GM18519 (cell line): ENCODE measurements around the gene S100A8.

Experiments
- ATAC-seq: cut with Tn5 transposase; IDR thresholded peaks from one replicate; pipeline ENCODE4 v1.9.1; 2021; ENCODE audit warnings: mild to moderate bottlenecking, moderate library complexity; ENCODE audit not compliant: unreplicated experiment, low FRiP score

S100A8 gene

GRCh38 chr1:153393926-153394325 lies 3.1 kb upstream of the S100A8 start:
- no peak for ATAC-seq

- no peak for ATAC-seq
Measured at GRCh38 chr1:153392822-153393221, 1.9 kb upstream of the S100A8 start.

GRCh38 chr1:153392258-153392657 lies 1.4 kb upstream of the S100A8 start:
- no peak for ATAC-seq

- no peak for ATAC-seq
Measured at GRCh38 chr1:153389973-153390879, 647 bp downstream of the S100A8 start.

- no peak for ATAC-seq
Measured at GRCh38 chr1:153389401-153389800, 1.5 kb downstream of the S100A8 start.

GRCh38 chr1:153387785-153388184 lies 3.1 kb downstream of the S100A8 start:
- no peak for ATAC-seq

- no peak for ATAC-seq
Measured at GRCh38 chr1:153387001-153387400, 3.9 kb downstream of the S100A8 start.

- ATAC-seq = no peak
Measured at GRCh38 chr1:153386500-153386901, 4.4 kb downstream of the S100A8 start.

- ATAC-seq = no peak
Measured at GRCh38 chr1:153384958-153385580, 5.8 kb downstream of the S100A8 start.

GRCh38 chr1:153380711-153381110 lies 10.2 kb downstream of the S100A8 start:
- no peak for ATAC-seq

- ATAC-seq = no peak
Measured at GRCh38 chr1:153379591-153379990, 11.3 kb downstream of the S100A8 start.

- no peak for ATAC-seq
Measured at GRCh38 chr1:153375511-153375910, 15.4 kb downstream of the S100A8 start, which contains the start of gene S100A12. Gene S100A12 (minus strand): TSS chr1:153375621. CDS start chr1:153374592, 1,029 bp downstream.

GRCh38 chr1:153374071-153374470 lies 16.8 kb downstream of the S100A8 start:
- ATAC-seq = no peak

- no peak for ATAC-seq
Measured at GRCh38 chr1:153372571-153372970, 18.3 kb downstream of the S100A8 start.

GRCh38 chr1:153371231-153371630 lies 19.6 kb downstream of the S100A8 start:
- ATAC-seq = no peak

- ATAC-seq = no peak
Measured at GRCh38 chr1:153370146-153370545, 20.7 kb downstream of the S100A8 start.

GRCh38 chr1:153368495-153368894 lies 22.4 kb downstream of the S100A8 start:
- ATAC-seq = no peak

GRCh38 chr1:153367090-153367489 lies 23.8 kb downstream of the S100A8 start:
- no peak for ATAC-seq

GRCh38 chr1:153366261-153366660 lies 24.6 kb downstream of the S100A8 start:
- no peak for ATAC-seq

GRCh38 chr1:153365696-153366095 lies 25.2 kb downstream of the S100A8 start:
- ATAC-seq = no peak

GRCh38 chr1:153364766-153365666 lies 25.9 kb downstream of the S100A8 start:
- no peak for ATAC-seq
